Measurements from ENCODE around the gene STXBP2.

Gene STXBP2

GRCh38 chr19:7674010-7675005 is 37.4 kb downstream of the STXBP2 start:
- TF ChIP-seq CTCF (IDR thresholded peaks at IDR 0.05; ENCODE audit: extremely low read depth, missing control alignments), result no peak
- no peak for DNase-seq (ENCODE audit: low spot score)

- DNase-seq (ENCODE audit: low spot score), result no peak
- TF ChIP-seq CTCF (IDR thresholded peaks at IDR 0.05; ENCODE audit: extremely low read depth, missing control alignments), result no peak
Observed at GRCh38 chr19:7676376-7676775, 39.5 kb downstream of the STXBP2 start.

GRCh38 chr19:7676854-7677253 is 39.9 kb downstream of the STXBP2 start, which contains the start of gene MCEMP1:
Gene MCEMP1 (plus strand): TSS chr19:7677090. CDS start chr19:7677121, 31 bp downstream.
- no peak for TF ChIP-seq CTCF (IDR thresholded peaks at IDR 0.05; ENCODE audit: extremely low read depth, missing control alignments)
- no peak for DNase-seq (ENCODE audit: low spot score)

GRCh38 chr19:7677669-7678311 is 40.9 kb downstream of the STXBP2 start:
- no peak for DNase-seq (ENCODE audit: low spot score)
- TF ChIP-seq CTCF (IDR thresholded peaks at IDR 0.05; ENCODE audit: extremely low read depth, missing control alignments), result no peak

- TF ChIP-seq CTCF (IDR thresholded peaks at IDR 0.05; ENCODE audit: extremely low read depth, missing control alignments), result peak; percentile 64
- peak; percentile 83 for DNase-seq (ENCODE audit: low spot score)
Observed at GRCh38 chr19:7678971-7679751, 42.3 kb downstream of the STXBP2 start.

- DNase-seq (ENCODE audit: low spot score), result no peak
- no peak for TF ChIP-seq CTCF (IDR thresholded peaks at IDR 0.05; ENCODE audit: extremely low read depth, missing control alignments)
Observed at GRCh38 chr19:7679771-7680605, 43.1 kb downstream of the STXBP2 start.
